Suprapubic skin (tissue), 4 donors: Measurements from ENCODE around the gene LPCAT1. TPM values are rescaled to one million over a fixed set of nuclear protein-coding genes. Genes with fewer than 3 reads are reported as not detected.
A peak's percentile ranks its signal among the peaks of the same experiment; 100 is the strongest.

ENCODE experiments used
- DNase-seq, 2 donors: peaks; one replicate each; pipeline ENCODE4 v3.0.0-alpha.2; 2019; ENCODE audit warnings: low spot score in 2 of 2
- H3K27ac ChIP-seq: fragments of 200-600 bp; sonication (generic); one replicate; pipeline ENCODE4 v1.5.1; 2019
- H3K27me3 ChIP-seq: fragments of 200-600 bp; sonication (generic); one replicate; pipeline ENCODE4 v1.5.1; 2019
- H3K36me3 ChIP-seq: fragments of 200-600 bp; sonication (generic); one replicate; pipeline ENCODE4 v1.5.1; 2019
- H3K4me1 ChIP-seq: fragments of 200-600 bp; sonication (generic); one replicate; pipeline ENCODE4 v1.5.1; 2019
- H3K4me3 ChIP-seq: fragments of 200-600 bp; sonication (generic); one replicate; pipeline ENCODE4 v1.5.1; 2019; ENCODE audit warnings: mild to moderate bottlenecking
- H3K9me3 ChIP-seq: fragments of 200-600 bp; sonication (generic); one replicate; pipeline ENCODE4 v1.5.1; 2019
- CTCF ChIP-seq, 2 donors: fragments of 200-600 bp in 1 of 2; fragments of 450-650 bp in 1 of 2; sonication (generic) in 1 of 2; IDR thresholded peaks; one replicate each; pipeline ENCODE4 v1.5.1; 2016 to 2019; ENCODE audit warnings: antibody characterized with exemption in 2 of 2, mild to moderate bottlenecking in 1 of 2, moderate library complexity in 1 of 2
- EP300 ChIP-seq: sonication (generic); formaldehyde crosslinking; IDR thresholded peaks from one replicate; pipeline ENCODE4 v1.6.1; 2017; ENCODE audit warnings: antibody characterized with exemption
- POLR2A ChIP-seq, 2 donors: fragments of 450-650 bp; IDR thresholded peaks; one replicate each; pipeline ENCODE4 v1.6.1; 2017; ENCODE audit warnings: antibody characterized with exemption in 2 of 2, mild to moderate bottlenecking in 2 of 2, moderate library complexity in 2 of 2
- POLR2AphosphoS5 ChIP-seq, 3 donors: sonication (generic); formaldehyde crosslinking; IDR thresholded peaks; one replicate each; pipeline ENCODE4 v1.6.1; 2017; ENCODE audit warnings: antibody characterized with exemption in 3 of 3
- WGBS: methylation state at CpG from one replicate; pipeline ENCODE4 v1.1.5; 2018; 5-methylcytosine and 5-hydroxymethylcytosine counted together
- total RNA-seq, 4 donors: library from RNA; depleted of rRNA; stranded (reverse); fragments of >200 nt; gene quantifications; one replicate each; pipeline ENCODE4 v1.1.0, GENCODE V29; 2016

Gene LPCAT1
- total RNA-seq, 4 donors from 2014 or later = 11.3 to 21.0 (median 13.8) TPM

DNA sequence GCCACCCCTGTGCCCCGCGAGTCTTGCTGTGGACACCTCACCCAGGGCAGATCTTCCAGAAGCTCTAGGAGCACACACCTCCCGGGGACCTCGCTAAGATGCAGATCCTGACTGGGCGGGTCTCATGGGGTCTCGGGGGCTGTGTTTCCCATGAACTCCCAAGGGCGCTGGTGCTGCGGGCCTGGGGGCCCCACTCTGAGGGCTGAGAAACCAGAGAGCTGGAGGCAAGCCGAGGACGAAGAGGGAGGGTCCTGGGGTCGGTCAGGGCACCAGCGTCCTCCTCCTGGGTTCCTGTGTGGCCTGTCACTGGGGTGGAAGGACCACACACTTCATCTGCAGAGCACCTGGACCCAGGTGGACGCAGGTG lies 108.7 kb downstream of the LPCAT1 start:
- no peaks in the 10 kb centered on the region for H3K36me3 ChIP-seq
- no peak overlapping the region for H3K4me3 ChIP-seq
- no peak overlapping the region for H3K27ac ChIP-seq
- WGBS = 79% methylated on average over 2 of the region's 13 CpGs
- no peaks in the 10 kb centered on the region for H3K9me3 ChIP-seq
- H3K27me3 ChIP-seq = peaks cover 36% of the 10 kb centered on the region
- H3K4me1 ChIP-seq = peaks cover 3% of the 10 kb centered on the region
- TF ChIP-seq CTCF (IDR thresholded peaks at IDR 0.05) = no peak
- no peak for TF ChIP-seq POLR2A (IDR thresholded peaks at IDR 0.05)
- no peak for TF ChIP-seq POLR2AphosphoS5 (IDR thresholded peaks at IDR 0.05)
- no peak for TF ChIP-seq EP300
- peak in 1 of 2 donors; percentile 40 for DNase-seq

DNA sequence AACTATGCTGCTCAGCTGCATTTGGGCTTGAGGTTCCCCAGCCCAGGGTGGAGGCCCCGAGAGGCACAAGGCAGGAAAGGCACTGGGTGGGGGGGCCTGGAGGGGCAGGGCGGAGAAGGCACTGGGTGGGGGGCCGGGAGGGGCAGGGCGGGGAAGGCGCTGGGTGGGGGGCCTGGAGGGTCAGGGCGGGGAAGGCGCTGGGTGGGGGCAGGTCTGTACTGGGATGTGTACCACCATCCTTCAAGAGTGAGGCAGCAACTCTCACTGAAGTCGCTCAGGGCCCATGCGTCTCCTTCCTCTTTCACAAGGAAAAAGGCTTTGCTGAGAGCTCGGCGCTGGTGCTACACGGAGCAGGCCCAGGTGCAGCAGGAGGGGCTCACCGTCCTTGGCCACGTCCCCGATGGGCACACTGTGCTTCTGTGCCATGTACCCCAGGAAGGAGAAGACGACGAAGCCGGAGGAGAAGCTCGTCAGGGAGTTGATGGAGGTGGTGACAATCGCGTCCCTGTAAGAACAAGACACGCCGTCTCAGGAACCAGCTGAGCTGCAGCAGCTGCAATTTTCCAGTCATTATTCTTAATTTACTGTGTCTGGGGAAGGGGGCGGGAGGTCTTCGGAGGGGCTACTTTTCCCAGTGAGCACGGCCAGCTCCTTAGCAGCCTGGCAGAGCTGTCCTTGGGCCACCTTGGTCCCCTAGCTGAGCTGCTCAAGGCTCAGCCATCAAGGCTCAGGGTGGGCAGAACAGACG lies 109.3 kb downstream of the LPCAT1 start:
- Histone ChIP-seq H3K27me3 (peaks cover 40% of the 10 kb centered on the region), H3K36me3 (no peaks in the 10 kb centered on the region), H3K4me3 (no peak overlapping the region), H3K9me3 (no peaks in the 10 kb centered on the region), H3K27ac (no peak overlapping the region), H3K4me1 (peaks cover 3% of the 10 kb centered on the region)
- 42% methylated on average over 27 of the region's 27 CpGs for WGBS
- no peak for TF ChIP-seq POLR2AphosphoS5 (IDR thresholded peaks at IDR 0.05)
- TF ChIP-seq EP300 = no peak
- no peak for TF ChIP-seq POLR2A (IDR thresholded peaks at IDR 0.05)
- no peak for TF ChIP-seq CTCF (IDR thresholded peaks at IDR 0.05)
- DNase-seq = peak in 1 of 2 donors; percentile 67

GRCh38 chr5:1413611-1414241 lies 110.0 kb downstream of the LPCAT1 start:
- no peak overlapping the region for H3K4me3 ChIP-seq
- H3K27ac ChIP-seq = no peak overlapping the region
- DNase-seq = peak in 1 of 2 donors; percentile 49
- peaks cover 42% of the 10 kb centered on the region for H3K27me3 ChIP-seq
- peaks cover 3% of the 10 kb centered on the region for H3K4me1 ChIP-seq
- WGBS = 55% methylated on average over 4 of the region's 23 CpGs
- TF ChIP-seq EP300 (no peak), CTCF (IDR thresholded peaks at IDR 0.05) (no peak), POLR2AphosphoS5 (IDR thresholded peaks at IDR 0.05) (no peak), POLR2A (IDR thresholded peaks at IDR 0.05) (no peak)
- H3K36me3 ChIP-seq = no peaks in the 10 kb centered on the region
- H3K9me3 ChIP-seq = no peaks in the 10 kb centered on the region

- H3K27me3 ChIP-seq = peaks cover 47% of the 10 kb centered on the region
- 42% methylated on average over 12 of the region's 13 CpGs for WGBS
- no peaks in the 10 kb centered on the region for H3K36me3 ChIP-seq
- H3K9me3 ChIP-seq = no peaks in the 10 kb centered on the region
- no peak overlapping the region for H3K27ac ChIP-seq
- no peak for TF ChIP-seq EP300
- peaks cover 3% of the 10 kb centered on the region for H3K4me1 ChIP-seq
- peak in 1 of 2 donors; percentile 44 for DNase-seq
- H3K4me3 ChIP-seq = no peak overlapping the region
Observed at GRCh38 chr5:1413211-1413610, 110.5 kb downstream of the LPCAT1 start.

- H3K4me1 ChIP-seq = peaks cover 3% of the 10 kb centered on the region
- 81% methylated on average over 6 of the region's 10 CpGs for WGBS
- peaks cover 47% of the 10 kb centered on the region for H3K27me3 ChIP-seq
- no peak overlapping the region for H3K27ac ChIP-seq
- H3K36me3 ChIP-seq = no peaks in the 10 kb centered on the region
- DNase-seq = peak in 1 of 2 donors; percentile 7
- TF ChIP-seq CTCF (IDR thresholded peaks at IDR 0.05) (no peak), POLR2A (IDR thresholded peaks at IDR 0.05) (no peak), POLR2AphosphoS5 (IDR thresholded peaks at IDR 0.05) (no peak)
- no peak overlapping the region for H3K4me3 ChIP-seq
- H3K9me3 ChIP-seq = no peaks in the 10 kb centered on the region
Observed at GRCh38 chr5:1412621-1413020, 111.1 kb downstream of the LPCAT1 start.
